COLO668 (cell line): ENCODE measurements around the gene LDLRAD2.

ENCODE experiments used
- DNase-seq: peaks from one replicate; lab custom pipeline; 2025; ENCODE audit not compliant: unreplicated experiment; lab: John Stamatoyannopoulos, UW

The LDLRAD2 gene

DNA sequence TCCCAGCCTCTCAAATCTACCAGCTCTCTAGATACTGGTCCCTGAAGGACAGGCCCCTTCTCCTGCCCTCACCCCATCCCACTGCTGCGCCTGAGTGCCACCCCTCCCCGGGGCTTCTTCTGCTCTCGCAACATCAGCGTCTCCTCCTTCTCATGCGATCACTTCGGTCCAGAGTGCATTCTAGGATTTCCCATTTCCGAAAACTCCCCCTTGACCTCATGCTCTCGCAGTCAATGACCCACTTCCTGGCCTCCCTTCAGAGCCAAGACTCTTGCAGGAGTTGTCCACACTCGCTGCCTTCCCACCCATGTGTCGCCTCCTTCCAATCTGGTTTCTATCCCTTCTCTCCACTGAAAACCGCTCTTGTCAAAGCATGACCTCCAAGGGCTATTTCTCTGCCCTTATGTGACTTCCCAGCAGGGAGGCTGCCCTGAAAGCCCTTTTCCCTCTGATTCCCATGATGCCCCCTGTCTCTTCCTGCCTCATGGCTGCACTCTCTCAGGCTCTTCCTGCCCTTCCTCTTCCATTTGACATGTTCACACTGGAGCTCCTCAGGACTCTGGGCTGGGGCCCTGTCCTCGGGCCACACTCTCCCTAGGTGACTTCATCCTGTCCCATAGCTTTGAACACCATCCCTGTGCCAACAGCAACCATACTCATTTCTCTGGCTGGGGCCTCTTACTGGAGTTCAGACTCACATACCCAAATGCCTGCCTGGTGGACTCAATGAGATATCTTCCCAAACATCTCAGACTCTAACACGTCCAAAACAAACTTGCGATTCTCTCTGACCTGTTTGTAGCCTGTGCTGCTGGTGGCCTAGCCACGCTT is 46.0 kb downstream of the LDLRAD2 start:
- DNase-seq = no peak

DNA sequence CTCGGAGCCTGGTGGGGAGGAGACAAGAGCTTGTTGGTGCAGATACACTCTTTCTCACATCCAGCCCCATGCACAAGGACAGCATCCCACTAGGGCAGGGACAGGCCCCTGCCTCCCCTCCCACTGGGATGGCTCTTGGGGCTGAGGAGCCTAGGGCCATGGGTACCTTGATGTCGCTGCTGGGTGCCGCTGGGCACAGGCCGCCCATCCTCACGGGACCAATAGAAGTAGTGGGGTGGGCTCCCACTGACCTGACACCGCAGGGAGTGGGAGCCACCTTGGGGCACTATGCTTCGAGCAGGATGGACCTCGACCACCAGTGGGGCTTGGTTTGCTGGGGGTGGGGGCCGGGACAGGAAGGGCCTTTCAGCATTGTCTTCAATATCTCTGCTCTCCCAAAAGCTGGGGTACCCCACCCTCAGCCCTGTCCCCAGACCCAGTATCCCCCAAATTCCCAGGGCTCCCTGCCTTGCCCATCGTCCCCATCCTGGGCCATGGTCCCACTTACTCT is 47.7 kb downstream of the LDLRAD2 start:
- DNase-seq = no peak

DNA sequence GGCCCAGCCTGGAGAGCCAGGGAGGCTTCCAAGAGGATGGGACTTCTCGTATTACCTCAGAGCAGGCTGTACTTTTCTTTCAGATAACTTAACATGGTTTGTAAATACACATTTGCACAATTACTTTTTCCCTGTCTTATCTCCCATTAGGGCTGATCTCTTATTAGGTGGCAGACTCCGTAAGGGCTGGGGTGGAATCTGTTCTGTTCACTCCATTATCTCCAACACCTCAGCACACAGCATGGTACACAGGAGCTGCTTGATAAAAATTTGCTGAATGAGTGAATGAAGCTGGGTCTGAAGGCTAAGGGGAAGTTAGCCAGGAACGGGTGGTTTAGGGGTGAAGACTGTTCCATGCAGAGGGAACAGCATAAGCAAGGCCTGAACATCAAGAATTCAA is 48.9 kb downstream of the LDLRAD2 start:
- no peak for DNase-seq

DNA sequence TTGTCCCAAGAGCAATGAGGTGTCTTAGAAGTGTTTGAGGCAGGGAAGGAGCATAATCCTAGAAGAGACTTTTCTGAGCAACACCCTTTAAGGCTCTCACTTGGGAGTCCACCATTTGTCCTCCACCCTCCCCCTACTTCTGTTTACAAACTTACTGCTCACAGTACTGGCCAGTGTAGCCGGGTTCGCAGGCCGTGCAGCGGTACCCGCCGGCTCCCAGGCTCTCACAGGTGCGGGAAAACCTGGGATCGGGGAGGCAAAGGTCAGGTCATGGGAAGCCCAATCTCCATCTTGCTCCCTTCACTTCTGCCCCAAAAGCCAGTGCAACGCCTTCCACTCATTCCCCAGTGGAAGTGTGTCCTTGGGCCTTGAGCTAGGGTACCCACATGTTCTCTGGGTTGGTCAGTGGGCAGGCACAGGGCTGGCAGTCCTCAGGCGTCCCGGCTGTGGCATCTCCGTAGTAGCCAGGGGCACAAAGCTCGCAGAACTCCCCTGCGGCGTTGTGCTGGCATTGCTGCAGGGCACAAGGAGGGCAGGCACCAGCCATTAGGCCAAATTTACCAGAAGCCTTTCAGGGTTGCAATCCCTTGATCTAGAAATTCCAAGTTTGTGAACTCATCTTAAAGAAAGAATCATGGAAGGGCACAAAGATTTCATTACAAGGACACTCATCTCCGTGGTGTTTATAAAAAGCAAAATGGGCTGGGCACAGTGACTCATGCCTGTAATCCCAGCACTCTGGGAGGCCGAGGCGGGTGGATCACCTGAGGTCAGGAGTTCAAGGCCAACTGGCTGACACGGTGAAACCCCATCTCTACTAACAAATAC is 49.8 kb downstream of the LDLRAD2 start:
- no peak for DNase-seq

- DNase-seq = no peak
Observed at GRCh38 chr1:21863981-21864380, 51.9 kb downstream of the LDLRAD2 start.

GRCh38 chr1:21864730-21865129 is 52.7 kb downstream of the LDLRAD2 start:
- no peak for DNase-seq

DNA sequence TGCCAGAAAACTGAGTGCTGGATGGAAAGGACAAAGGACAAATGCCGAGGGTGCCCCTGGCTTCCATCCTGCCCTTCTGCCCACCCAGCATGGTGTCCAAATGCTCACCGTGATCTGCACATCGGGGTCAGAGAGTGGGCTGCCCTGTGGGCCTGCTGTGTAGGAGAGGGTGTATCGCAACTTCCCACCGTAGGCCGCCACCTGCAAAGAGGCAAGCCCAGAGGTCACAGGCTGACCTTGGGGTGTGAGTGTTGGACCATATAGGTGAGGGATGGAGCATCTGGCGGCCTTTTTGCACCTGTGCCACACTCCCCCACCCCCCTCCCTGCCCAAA is 53.5 kb downstream of the LDLRAD2 start:
- DNase-seq = no peak

GRCh38 chr1:21865943-21866706 is 54.1 kb downstream of the LDLRAD2 start:
- DNase-seq = peak; percentile 88

- peak; percentile 56 for DNase-seq
Observed at GRCh38 chr1:21866707-21867043, 54.6 kb downstream of the LDLRAD2 start.

GRCh38 chr1:21867451-21867996 is 55.5 kb downstream of the LDLRAD2 start:
- DNase-seq = no peak

GRCh38 chr1:21868482-21868881 is 56.4 kb downstream of the LDLRAD2 start:
- no peak for DNase-seq

- DNase-seq = peak; percentile 92
Observed at GRCh38 chr1:21868941-21869454, 56.9 kb downstream of the LDLRAD2 start.

GRCh38 chr1:21869620-21870121 is 57.6 kb downstream of the LDLRAD2 start:
- DNase-seq = peak; percentile 97

GRCh38 chr1:21870611-21871010 is 58.5 kb downstream of the LDLRAD2 start:
- DNase-seq = no peak

- DNase-seq = peak; percentile 76
Observed at GRCh38 chr1:21871943-21872342, 59.9 kb downstream of the LDLRAD2 start.

DNA sequence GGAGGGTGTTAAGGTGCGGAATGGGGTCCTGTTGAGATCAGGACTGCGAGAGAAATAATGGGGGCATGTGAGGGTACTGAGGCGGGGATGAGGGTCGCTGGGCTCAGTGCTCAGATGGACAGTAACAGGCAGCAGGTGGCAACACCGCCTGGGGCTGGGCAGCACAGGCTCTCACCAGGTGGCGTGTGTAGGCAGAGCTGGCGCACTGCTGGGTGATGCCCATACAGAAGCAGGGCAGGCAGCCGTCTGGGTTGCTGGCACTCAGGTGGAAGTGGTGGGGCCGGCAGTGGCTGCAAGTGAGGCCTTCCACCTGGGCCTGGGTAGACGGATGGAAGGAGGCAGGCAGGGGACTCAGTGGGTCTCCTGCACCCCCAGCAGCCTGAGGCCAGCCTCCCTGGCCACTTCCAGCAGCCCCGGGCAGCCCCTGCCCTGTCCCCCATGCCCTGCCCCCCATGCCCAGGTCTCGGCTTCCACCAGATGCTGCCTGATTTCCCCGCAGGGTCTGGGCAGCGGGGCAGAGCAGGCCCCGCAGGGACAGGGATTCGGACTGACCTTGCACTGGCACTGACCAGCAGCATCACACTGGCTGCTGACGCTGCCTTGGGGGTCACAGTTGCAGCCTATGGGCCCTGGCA is 60.5 kb downstream of the LDLRAD2 start:
- peak; percentile 60 for DNase-seq

GRCh38 chr1:21873174-21873573 is 61.1 kb downstream of the LDLRAD2 start:
- DNase-seq = peak; percentile 45

GRCh38 chr1:21873761-21874160 is 61.7 kb downstream of the LDLRAD2 start:
- DNase-seq = no peak

- peak; percentile 73 for DNase-seq
Observed at GRCh38 chr1:21874328-21874727, 62.3 kb downstream of the LDLRAD2 start.
